ENCODE results near the gene LMF1.

Gene LMF1

GRCh38 chr16:974611-975261 is 4.0 kb upstream of the LMF1 start:
- TF ChIP-seq CTCF (IDR thresholded peaks at IDR 0.05; ENCODE audit: borderline replicate concordance, insufficient read depth, low read depth, low read length), result no peak
- no peak overlapping the region for H3K4me3 ChIP-seq (ENCODE audit: low read depth, low read length)

GRCh38 chr16:974001-974601 is 3.3 kb upstream of the LMF1 start:
- H3K4me3 ChIP-seq (ENCODE audit: low read depth, low read length), result no peak overlapping the region
- no peak for TF ChIP-seq CTCF (IDR thresholded peaks at IDR 0.05; ENCODE audit: borderline replicate concordance, insufficient read depth, low read depth, low read length)

GRCh38 chr16:973366-973765 is 2.6 kb upstream of the LMF1 start:
- H3K4me3 ChIP-seq (ENCODE audit: low read depth, low read length), result no peak overlapping the region
- no peak for TF ChIP-seq CTCF (IDR thresholded peaks at IDR 0.05; ENCODE audit: borderline replicate concordance, insufficient read depth, low read depth, low read length)

GRCh38 chr16:972316-973002 is 1.7 kb upstream of the LMF1 start:
- TF ChIP-seq CTCF (IDR thresholded peaks at IDR 0.05; ENCODE audit: borderline replicate concordance, insufficient read depth, low read depth, low read length), result no peak
- H3K4me3 ChIP-seq (ENCODE audit: low read depth, low read length), result no peak overlapping the region

GRCh38 chr16:971981-972315 is 1.2 kb upstream of the LMF1 start:
- TF ChIP-seq CTCF (IDR thresholded peaks at IDR 0.05; ENCODE audit: borderline replicate concordance, insufficient read depth, low read depth, low read length), result no peak
- H3K4me3 ChIP-seq (ENCODE audit: low read depth, low read length), result no peak overlapping the region

GRCh38 chr16:971582-971905 is 760 bp upstream of the LMF1 start:
- H3K4me3 ChIP-seq (ENCODE audit: low read depth, low read length), result no peak overlapping the region
- no peak for TF ChIP-seq CTCF (IDR thresholded peaks at IDR 0.05; ENCODE audit: borderline replicate concordance, insufficient read depth, low read depth, low read length)

- peak overlapping the region; percentile 92 for H3K4me3 ChIP-seq (ENCODE audit: low read depth, low read length)
- no peak for TF ChIP-seq CTCF (IDR thresholded peaks at IDR 0.05; ENCODE audit: borderline replicate concordance, insufficient read depth, low read depth, low read length)
Measured at GRCh38 chr16:970386-970765, 408 bp downstream of the LMF1 start.

All from GM12875 (cell line).